Measurements from ENCODE around the gene TTLL12. TPM values are rescaled to one million over a fixed set of nuclear protein-coding genes. Genes with fewer than 3 reads are reported as not detected.

The TTLL12 gene
- total RNA-seq, 4 donors from 2014 or later, result 14.4 to 34.5 (median 25.7) TPM

DNA sequence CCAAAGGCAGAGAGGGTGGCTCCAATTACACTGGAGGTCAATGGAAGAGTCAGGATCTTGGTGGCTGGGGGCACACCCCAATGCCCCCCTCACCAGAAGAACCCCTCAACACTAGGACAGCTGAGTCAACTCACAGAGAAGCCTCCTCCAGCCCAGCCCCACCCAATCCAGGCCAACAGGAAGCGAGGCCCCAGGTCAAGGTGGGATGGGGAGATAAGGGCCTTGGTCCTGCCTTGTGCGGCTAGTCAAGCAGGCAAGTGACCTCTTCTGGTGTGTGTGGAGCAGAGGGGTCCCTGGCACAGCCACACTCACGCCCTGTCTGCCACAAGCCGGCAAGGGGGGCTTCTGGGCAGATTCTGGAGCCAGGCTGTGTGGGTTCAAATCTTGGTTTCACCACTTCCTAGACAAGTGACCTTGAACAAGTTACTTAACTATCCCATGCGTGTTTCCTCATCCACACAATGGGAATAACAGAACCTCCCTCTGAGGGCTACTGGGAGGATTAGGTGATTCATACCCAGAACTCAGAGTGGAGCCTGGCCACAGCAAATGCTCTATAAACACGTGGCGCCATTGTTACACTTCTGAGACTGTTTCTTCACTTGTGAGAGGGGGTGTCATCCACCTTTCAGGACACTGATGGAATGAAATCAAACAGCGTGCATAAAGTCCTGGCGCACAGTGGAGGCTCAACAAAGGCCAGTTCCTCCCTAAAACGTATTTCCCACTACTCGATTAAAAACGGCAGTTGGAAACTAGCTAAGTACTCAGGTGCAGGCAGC is 3.2 kb downstream of the TTLL12 start:
- TF ChIP-seq, protein P1, sequence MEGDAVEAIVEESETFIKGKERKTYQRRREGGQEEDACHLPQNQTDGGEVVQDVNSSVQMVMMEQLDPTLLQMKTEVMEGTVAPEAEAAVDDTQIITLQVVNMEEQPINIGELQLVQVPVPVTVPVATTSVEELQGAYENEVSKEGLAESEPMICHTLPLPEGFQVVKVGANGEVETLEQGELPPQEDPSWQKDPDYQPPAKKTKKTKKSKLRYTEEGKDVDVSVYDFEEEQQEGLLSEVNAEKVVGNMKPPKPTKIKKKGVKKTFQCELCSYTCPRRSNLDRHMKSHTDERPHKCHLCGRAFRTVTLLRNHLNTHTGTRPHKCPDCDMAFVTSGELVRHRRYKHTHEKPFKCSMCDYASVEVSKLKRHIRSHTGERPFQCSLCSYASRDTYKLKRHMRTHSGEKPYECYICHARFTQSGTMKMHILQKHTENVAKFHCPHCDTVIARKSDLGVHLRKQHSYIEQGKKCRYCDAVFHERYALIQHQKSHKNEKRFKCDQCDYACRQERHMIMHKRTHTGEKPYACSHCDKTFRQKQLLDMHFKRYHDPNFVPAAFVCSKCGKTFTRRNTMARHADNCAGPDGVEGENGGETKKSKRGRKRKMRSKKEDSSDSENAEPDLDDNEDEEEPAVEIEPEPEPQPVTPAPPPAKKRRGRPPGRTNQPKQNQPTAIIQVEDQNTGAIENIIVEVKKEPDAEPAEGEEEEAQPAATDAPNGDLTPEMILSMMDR (IDR thresholded peaks at IDR 0.05; ENCODE audit: low read depth), result no peak

- TF ChIP-seq, protein P1 (IDR thresholded peaks at IDR 0.05; ENCODE audit: low read depth), result no peak
These were observed 4.2 kb downstream of the TTLL12 start for GRCh38 chr22:43182726-43183125.

- TF ChIP-seq, protein P1 (IDR thresholded peaks at IDR 0.05; ENCODE audit: low read depth), result no peak
These were observed 4.8 kb downstream of the TTLL12 start for GRCh38 chr22:43182118-43182517.

- TF ChIP-seq, protein P1 (IDR thresholded peaks at IDR 0.05; ENCODE audit: low read depth), result no peak
These were observed 5.4 kb downstream of the TTLL12 start for GRCh38 chr22:43181321-43182076.

DNA sequence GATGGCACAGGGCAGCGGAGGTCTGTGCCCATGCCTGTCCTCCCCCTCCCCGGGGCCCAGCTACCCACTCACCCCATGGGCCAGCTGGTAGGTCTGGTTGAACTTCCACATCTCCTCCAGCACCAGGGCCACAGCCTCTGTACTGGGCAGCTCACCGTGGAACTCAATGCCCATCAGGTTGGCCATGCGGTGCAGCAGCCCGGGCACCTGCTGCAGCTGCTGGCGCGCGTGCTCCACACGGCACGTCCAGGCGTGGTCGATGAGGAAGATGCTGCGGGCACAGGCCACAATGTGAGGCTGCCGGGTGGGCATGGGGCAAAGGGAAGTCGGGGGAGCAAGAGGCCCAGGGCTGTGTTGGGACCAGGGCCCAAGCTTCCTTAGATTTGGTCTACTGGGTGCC is 6.3 kb downstream of the TTLL12 start:
- TF ChIP-seq, protein P1 (IDR thresholded peaks at IDR 0.05; ENCODE audit: low read depth), result no peak

- TF ChIP-seq, protein P1 (IDR thresholded peaks at IDR 0.05; ENCODE audit: low read depth), result no peak
These were observed 7.1 kb downstream of the TTLL12 start for GRCh38 chr22:43179911-43180195.

GRCh38 chr22:43179146-43179910 is 7.6 kb downstream of the TTLL12 start:
- TF ChIP-seq, protein P1 (IDR thresholded peaks at IDR 0.05; ENCODE audit: low read depth), result no peak
